Keratinocyte (primary cell): ENCODE measurements around the gene LPCAT1.

Source experiments
- CTCF ChIP-seq, 3 experiments: IDR thresholded peaks in 1 of 3; conservative IDR thresholded peaks in 1 of 3; optimal IDR thresholded peaks in 1 of 3; 2 replicates in 2 of 3; 3 replicates in 1 of 3; pipeline versions ENCODE3 to v1.5.1; 2011; ENCODE audit warnings: low read length in 3 of 3, mild to moderate bottlenecking in 3 of 3, moderate library complexity in 2 of 3, control low read depth in 1 of 3, inconsistent platforms in 1 of 3; ENCODE audit not compliant: insufficient read depth in 2 of 3; ENCODE audit errors: extremely low read depth in 1 of 3
- EZH2 ChIP-seq: IDR thresholded peaks from one replicate; pipeline ENCODE4 v1.6.1; 2012; ENCODE audit warnings: inconsistent platforms, mild to moderate bottlenecking, low read length, moderate library complexity

GRCh38 chr5:1552521-1553255 is 28.9 kb upstream of the LPCAT1 start:
- TF ChIP-seq CTCF (optimal IDR thresholded peaks at IDR 0.05 in 1 of 3, IDR thresholded peaks at IDR 0.05 in 1 of 3, conservative IDR thresholded peaks at IDR 0.05 in 1 of 3; ENCODE audit: extremely low read depth in 1 of 3, insufficient read depth in 2 of 3, low read length in 3 of 3), result no peak
- no peak for TF ChIP-seq EZH2
